Breast epithelium (tissue), 4 donors: ENCODE results near the gene HAGHL. TPM values are rescaled to one million over a fixed set of nuclear protein-coding genes. Genes with fewer than 3 reads are reported as not detected.

Source experiments
- DNase-seq, 2 donors: peaks; one replicate each; pipeline ENCODE4 v3.0.0-alpha.2; 2019; ENCODE audit warnings: low spot score in 2 of 2
- H3K27ac ChIP-seq, 2 donors: fragments of 200-600 bp; sonication (generic) in 1 of 2; one replicate each; pipeline ENCODE4 v1.5.1; 2016 to 2019; ENCODE audit warnings: mild to moderate bottlenecking in 1 of 2
- H3K27me3 ChIP-seq, 2 donors: fragments of 200-600 bp; sonication (generic) in 1 of 2; one replicate each; pipeline versions ENCODE4 v1.5.1 to v1.6.0; 2017 to 2019; ENCODE audit warnings: control low read depth in 1 of 2, mild to moderate bottlenecking in 1 of 2
- H3K36me3 ChIP-seq: fragments of 200-600 bp; one replicate; pipeline ENCODE4 v1.5.1; 2019
- H3K4me1 ChIP-seq, 2 donors: fragments of 200-600 bp; sonication (generic); one replicate each; pipeline ENCODE4 v1.5.1; 2016 to 2019; ENCODE audit warnings: control low read depth in 1 of 2
- H3K4me3 ChIP-seq, 3 donors: fragments of 200-600 bp; sonication (generic); 1 replicate in 2 of 3; 2 replicates in 1 of 3; pipeline ENCODE4 v1.5.1; 2016 to 2019; ENCODE audit warnings: mild to moderate bottlenecking in 3 of 3, moderate library complexity in 2 of 3
- H3K9me3 ChIP-seq, 2 donors: fragments of 200-600 bp; sonication (generic) in 1 of 2; one replicate each; pipeline ENCODE4 v1.5.1; 2016 to 2019; ENCODE audit warnings: control low read depth in 1 of 2
- POLR2A ChIP-seq: fragments of 450-650 bp; IDR thresholded peaks from one replicate; pipeline ENCODE4 v1.6.1; 2016; ENCODE audit warnings: antibody characterized with exemption, mild to moderate bottlenecking, moderate library complexity
- POLR2AphosphoS5 ChIP-seq, 3 donors: sonication (generic); formaldehyde crosslinking; IDR thresholded peaks; one replicate each; pipeline ENCODE4 v1.6.1; 2017; ENCODE audit warnings: antibody characterized with exemption in 3 of 3
- intact Hi-C: fragments of 100-400 bp; cut with DNase I; formaldehyde crosslinking; loops from one replicate; pipeline ENCODE4 v1.15.1; 2023; ENCODE audit warnings: low total_unique reads
- total RNA-seq, 3 donors: library from RNA; depleted of rRNA; stranded (reverse); fragments of >200 nt; gene quantifications; one replicate each; pipeline ENCODE4 v1.1.0, GENCODE V29; 2016
- TF ChIP-seq, protein P1 (sequence below), 3 donors: fragments of 450-650 bp; IDR thresholded peaks; one replicate each; pipeline ENCODE4 v1.5.1; 2016 to 2017; ENCODE audit warnings: antibody characterized with exemption in 3 of 3, mild to moderate bottlenecking in 3 of 3, moderate library complexity in 3 of 3

The HAGHL gene
- total RNA-seq, 3 donors from 2014 or later = 4.3 to 7.5 (median 5.1) TPM

DNA sequence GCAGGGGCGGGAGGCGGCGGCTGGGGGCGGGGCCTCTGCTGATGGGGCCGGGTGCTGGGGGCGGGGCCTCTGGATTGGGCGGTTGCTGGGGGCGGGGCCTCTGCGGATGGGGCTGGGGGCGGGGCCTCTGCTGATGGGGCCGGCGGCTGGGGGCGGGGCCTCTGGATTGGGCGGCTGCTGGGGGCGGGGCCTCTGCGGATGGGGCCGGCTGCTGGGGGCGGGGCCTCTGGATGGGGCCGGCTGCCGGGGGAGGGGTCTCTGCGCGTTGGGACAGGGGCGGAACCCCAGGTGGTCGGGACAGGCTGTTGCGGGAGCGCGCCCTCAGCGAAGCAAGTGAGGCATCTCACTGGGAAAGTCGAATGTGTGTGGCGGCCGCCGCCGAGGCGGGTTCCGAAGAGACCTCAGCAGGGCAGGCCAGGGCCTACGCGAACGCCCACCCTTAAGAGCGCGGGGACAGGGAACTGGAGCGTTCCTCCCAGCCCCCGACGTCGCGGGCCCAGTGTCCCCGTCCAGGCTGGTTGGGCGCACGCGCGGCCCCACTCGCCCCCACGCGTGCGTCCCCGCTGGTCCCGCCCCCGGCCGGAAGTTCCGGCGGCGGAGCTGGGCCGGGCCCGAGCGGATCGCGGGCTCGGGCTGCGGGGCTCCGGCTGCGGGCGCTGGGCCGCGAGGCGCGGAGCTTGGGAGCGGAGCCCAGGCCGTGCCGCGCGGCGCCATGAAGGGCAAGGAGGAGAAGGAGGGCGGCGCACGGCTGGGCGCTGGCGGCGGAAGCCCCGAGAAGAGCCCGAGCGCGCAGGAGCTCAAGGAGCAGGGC, 46.9 kb upstream of the HAGHL start, which contains the start of gene STUB1:
Gene STUB1, plus strand, starts transcription at position 597 of the 811 bp plus-strand sequence. Its CDS starts 116 bp downstream, at position 713.
- DNase-seq = peak; percentile 76 to 88
- peaks cover 15 to 35% of the 10 kb centered on the region in 2 donors for H3K4me1 ChIP-seq
- TF ChIP-seq POLR2AphosphoS5 (IDR thresholded peaks at IDR 0.05) = peak in 2 of 3 donors; percentile 50 to 54
- TF ChIP-seq, protein P1, sequence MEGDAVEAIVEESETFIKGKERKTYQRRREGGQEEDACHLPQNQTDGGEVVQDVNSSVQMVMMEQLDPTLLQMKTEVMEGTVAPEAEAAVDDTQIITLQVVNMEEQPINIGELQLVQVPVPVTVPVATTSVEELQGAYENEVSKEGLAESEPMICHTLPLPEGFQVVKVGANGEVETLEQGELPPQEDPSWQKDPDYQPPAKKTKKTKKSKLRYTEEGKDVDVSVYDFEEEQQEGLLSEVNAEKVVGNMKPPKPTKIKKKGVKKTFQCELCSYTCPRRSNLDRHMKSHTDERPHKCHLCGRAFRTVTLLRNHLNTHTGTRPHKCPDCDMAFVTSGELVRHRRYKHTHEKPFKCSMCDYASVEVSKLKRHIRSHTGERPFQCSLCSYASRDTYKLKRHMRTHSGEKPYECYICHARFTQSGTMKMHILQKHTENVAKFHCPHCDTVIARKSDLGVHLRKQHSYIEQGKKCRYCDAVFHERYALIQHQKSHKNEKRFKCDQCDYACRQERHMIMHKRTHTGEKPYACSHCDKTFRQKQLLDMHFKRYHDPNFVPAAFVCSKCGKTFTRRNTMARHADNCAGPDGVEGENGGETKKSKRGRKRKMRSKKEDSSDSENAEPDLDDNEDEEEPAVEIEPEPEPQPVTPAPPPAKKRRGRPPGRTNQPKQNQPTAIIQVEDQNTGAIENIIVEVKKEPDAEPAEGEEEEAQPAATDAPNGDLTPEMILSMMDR (IDR thresholded peaks at IDR 0.05) = no peak
- no peaks in the 10 kb centered on the region for H3K36me3 ChIP-seq
- no peaks in the 10 kb centered on the region for H3K27me3 ChIP-seq
- intact Hi-C loops = no loop called here
- H3K4me3 ChIP-seq = peak within 1 kb of the TSS; percentile 72 to 90 (median 86)
- no peaks in the 10 kb centered on the region for H3K9me3 ChIP-seq
- H3K27ac ChIP-seq = peak within 1 kb of the TSS; percentile 80 to 96

DNA sequence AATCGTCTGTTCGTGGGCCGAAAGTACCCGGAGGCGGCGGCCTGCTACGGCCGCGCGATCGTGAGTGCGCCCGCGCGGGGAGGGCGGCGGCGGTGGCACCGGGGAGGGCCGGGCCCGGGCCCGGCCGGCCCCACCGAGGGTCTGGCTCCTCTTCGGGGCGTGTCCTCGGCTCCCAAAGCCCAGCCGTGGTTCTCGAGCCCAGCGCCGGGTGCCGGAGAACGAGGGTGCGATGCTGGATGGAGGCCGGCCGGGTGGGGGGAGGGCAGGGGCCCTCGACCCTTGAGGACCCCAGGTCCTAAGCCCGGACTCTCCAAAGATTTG, 46.3 kb upstream of the HAGHL start:
- no peak for TF ChIP-seq POLR2AphosphoS5 (IDR thresholded peaks at IDR 0.05)
- no peak for TF ChIP-seq POLR2A
- TF ChIP-seq, protein P1 (IDR thresholded peaks at IDR 0.05) = no peak
- Histone ChIP-seq H3K36me3 (no peaks in the 10 kb centered on the region), H3K4me1 (peaks cover 17 to 41% of the 10 kb centered on the region in 2 donors), H3K27me3 (no peaks in the 10 kb centered on the region), H3K9me3 (no peaks in the 10 kb centered on the region), H3K4me3 (peak overlapping the region; percentile 72 to 90 (median 86)), H3K27ac (peak overlapping the region; percentile 80 to 96)
- intact Hi-C loops = no loop called here
- DNase-seq = no peak

DNA sequence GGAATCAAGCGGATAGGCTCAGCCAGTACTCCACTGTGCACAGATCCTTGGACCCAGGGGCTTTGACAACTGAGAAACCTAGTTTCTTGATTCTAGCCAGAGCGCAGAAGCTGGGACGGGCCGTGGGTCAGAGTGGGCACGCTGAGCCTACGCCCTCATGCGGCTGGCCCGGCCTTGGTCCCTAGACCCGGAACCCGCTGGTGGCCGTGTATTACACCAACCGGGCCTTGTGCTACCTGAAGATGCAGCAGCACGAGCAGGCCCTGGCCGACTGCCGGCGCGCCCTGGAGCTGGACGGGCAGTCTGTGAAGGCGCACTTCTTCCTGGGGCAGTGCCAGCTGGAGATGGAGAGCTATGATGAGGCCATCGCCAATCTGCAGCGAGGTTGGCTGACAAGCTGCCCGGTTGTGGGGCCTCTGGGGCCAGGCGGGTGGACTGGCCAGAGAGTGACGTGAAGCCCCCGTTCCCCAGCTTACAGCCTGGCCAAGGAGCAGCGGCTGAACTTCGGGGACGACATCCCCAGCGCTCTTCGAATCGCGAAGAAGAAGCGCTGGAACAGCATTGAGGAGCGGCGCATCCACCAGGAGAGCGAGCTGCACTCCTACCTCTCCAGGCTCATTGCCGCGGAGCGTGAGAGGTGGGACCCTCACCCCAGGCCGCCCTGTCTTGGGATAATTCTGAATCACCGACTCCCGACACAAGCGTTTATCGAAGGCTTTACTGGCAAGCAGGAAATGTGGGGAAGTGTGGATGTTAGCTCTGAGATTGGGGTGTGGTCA, 45.8 kb upstream of the HAGHL start:
- intact Hi-C loops = no loop called here
- no peaks in the 10 kb centered on the region for H3K9me3 ChIP-seq
- H3K27me3 ChIP-seq = no peaks in the 10 kb centered on the region
- H3K36me3 ChIP-seq = no peaks in the 10 kb centered on the region
- peaks cover 17 to 41% of the 10 kb centered on the region in 2 donors for H3K4me1 ChIP-seq
- no peak for DNase-seq
- peak overlapping the region; percentile 80 to 96 for H3K27ac ChIP-seq
- peak overlapping the region; percentile 72 to 90 (median 86) for H3K4me3 ChIP-seq
- TF ChIP-seq POLR2AphosphoS5 (IDR thresholded peaks at IDR 0.05) (no peak), POLR2A (no peak)
- TF ChIP-seq, protein P1 (IDR thresholded peaks at IDR 0.05) = no peak

DNA sequence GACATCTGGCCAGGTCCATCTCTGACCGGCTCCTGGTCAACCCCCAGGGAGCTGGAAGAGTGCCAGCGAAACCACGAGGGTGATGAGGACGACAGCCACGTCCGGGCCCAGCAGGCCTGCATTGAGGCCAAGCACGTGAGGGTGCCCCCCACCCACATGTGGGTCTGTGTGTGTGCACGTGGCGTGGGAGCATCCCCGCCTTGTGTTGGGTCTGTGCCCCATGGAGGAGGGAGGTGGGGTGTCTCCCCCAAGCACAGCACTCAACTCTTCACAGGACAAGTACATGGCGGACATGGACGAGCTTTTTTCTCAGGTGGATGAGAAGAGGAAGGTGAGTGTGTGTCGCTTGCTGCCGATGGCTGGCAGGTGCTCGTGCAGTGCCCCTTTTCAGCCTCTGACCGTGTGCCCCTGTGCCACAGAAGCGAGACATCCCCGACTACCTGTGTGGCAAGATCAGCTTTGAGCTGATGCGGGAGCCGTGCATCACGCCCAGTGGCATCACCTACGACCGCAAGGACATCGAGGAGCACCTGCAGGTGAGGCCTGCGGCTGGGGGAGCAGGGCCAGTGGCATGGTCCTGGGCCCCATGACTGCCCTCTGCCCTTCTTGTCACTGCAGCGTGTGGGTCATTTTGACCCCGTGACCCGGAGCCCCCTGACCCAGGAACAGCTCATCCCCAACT, 45.0 kb upstream of the HAGHL start:
- Histone ChIP-seq H3K36me3 (no peaks in the 10 kb centered on the region), H3K27me3 (no peaks in the 10 kb centered on the region), H3K9me3 (no peaks in the 10 kb centered on the region), H3K4me1 (peaks cover 17 to 41% of the 10 kb centered on the region in 2 donors), H3K4me3 (peak overlapping the region in 2 of 3 donors; percentile 86 to 90), H3K27ac (peak overlapping the region in 1 of 2 donors; percentile 12)
- intact Hi-C loops = no loop called here
- no peak for TF ChIP-seq POLR2A
- TF ChIP-seq, protein P1 (IDR thresholded peaks at IDR 0.05) = no peak
- TF ChIP-seq POLR2AphosphoS5 (IDR thresholded peaks at IDR 0.05) = no peak
- no peak for DNase-seq
